Thyroid gland (tissue), 4 donors: Measurements from ENCODE around the gene SVIL.
"Not testable (repeated sequence)": the region's sequence is repeated elsewhere in the genome, so short reads cannot be mapped to it uniquely, and the experiment has no call there.

ENCODE experiments used
- POLR2A ChIP-seq, 2 donors: fragments of 450-650 bp; IDR thresholded peaks; one replicate each; pipeline ENCODE4 v1.6.1; 2017; ENCODE audit warnings: antibody characterized with exemption in 2 of 2, mild to moderate bottlenecking in 2 of 2, moderate library complexity in 1 of 2
- TF ChIP-seq, protein P1 (sequence below), 6 experiments: fragments of 200-600 bp in 3 of 6; fragments of 450-650 bp in 3 of 6; sonication (generic) in 3 of 6; IDR thresholded peaks; one replicate each; pipeline ENCODE4 v1.5.1; 2016 to 2019; ENCODE audit warnings: antibody characterized with exemption in 6 of 6, mild to moderate bottlenecking in 2 of 6, inconsistent platforms in 1 of 6, moderate library complexity in 1 of 6

DNA sequence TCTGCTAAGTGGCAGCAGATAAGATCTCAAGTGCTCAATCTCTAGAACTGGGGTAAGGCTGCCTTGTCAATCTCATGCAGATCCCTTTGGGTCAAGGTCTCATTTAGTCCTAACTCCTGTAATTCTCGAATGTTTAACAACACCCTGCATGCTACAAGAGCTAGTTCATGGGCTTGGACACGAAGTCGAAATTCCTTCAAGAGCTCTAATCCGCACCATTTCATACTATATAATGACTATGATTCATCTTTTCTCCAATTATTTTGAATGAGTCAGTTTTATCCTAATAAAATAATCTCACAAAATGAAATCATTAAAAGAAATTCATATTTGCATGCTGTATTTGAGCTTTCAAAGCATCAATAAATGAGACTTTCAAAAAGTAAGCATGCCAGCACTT is 119.7 kb downstream of the SVIL start:
- TF ChIP-seq, protein P1, sequence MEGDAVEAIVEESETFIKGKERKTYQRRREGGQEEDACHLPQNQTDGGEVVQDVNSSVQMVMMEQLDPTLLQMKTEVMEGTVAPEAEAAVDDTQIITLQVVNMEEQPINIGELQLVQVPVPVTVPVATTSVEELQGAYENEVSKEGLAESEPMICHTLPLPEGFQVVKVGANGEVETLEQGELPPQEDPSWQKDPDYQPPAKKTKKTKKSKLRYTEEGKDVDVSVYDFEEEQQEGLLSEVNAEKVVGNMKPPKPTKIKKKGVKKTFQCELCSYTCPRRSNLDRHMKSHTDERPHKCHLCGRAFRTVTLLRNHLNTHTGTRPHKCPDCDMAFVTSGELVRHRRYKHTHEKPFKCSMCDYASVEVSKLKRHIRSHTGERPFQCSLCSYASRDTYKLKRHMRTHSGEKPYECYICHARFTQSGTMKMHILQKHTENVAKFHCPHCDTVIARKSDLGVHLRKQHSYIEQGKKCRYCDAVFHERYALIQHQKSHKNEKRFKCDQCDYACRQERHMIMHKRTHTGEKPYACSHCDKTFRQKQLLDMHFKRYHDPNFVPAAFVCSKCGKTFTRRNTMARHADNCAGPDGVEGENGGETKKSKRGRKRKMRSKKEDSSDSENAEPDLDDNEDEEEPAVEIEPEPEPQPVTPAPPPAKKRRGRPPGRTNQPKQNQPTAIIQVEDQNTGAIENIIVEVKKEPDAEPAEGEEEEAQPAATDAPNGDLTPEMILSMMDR (IDR thresholded peaks at IDR 0.05) = not testable (repeated sequence)
- TF ChIP-seq POLR2A (IDR thresholded peaks at IDR 0.05) = not testable (repeated sequence)
